ENCODE results near the gene RIPPLY3.
"Not testable (repeated sequence)": the region's sequence is repeated elsewhere in the genome, so short reads cannot be mapped to it uniquely, and the experiment has no call there.

RIPPLY3 gene

DNA sequence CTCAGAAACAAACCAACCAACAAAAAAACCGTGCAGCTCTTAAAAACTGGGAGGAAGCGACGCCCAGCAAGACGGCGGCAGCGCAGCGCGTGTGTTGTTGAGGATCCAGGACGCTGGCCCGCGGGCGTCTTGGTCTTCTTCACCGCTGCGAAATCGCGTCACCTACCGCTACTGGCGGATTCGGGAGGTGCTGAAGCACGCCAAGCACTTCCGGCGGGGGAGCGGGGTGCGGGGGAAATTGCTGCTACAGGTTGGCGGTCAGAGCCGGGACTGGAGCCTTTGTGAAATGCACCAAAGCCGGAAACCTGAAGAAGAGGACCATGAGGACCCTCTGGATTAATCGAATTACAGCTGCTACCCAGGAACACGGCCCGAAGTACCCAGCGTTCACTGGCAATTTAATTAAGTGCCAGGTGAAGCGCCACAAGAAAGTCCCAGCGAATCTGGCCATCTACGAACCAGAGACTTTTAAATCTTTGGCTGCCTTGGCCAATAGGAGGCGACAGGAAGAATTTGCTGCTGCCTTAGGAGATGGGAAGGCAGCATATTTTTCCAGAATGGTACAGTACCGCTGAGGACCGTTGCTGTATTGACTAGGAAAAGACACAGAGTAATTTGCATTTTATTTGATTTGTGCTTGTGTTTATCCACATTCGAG, 11.9 kb upstream of the RIPPLY3 start:
- no peak for FAIRE-seq
- TF ChIP-seq, protein P1, sequence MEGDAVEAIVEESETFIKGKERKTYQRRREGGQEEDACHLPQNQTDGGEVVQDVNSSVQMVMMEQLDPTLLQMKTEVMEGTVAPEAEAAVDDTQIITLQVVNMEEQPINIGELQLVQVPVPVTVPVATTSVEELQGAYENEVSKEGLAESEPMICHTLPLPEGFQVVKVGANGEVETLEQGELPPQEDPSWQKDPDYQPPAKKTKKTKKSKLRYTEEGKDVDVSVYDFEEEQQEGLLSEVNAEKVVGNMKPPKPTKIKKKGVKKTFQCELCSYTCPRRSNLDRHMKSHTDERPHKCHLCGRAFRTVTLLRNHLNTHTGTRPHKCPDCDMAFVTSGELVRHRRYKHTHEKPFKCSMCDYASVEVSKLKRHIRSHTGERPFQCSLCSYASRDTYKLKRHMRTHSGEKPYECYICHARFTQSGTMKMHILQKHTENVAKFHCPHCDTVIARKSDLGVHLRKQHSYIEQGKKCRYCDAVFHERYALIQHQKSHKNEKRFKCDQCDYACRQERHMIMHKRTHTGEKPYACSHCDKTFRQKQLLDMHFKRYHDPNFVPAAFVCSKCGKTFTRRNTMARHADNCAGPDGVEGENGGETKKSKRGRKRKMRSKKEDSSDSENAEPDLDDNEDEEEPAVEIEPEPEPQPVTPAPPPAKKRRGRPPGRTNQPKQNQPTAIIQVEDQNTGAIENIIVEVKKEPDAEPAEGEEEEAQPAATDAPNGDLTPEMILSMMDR (IDR thresholded peaks at IDR 0.05; ENCODE audit: insufficient read depth, missing control alignments) = no peak
- DNase-seq (ENCODE audit: insufficient read length, low spot score) = no peak

DNA sequence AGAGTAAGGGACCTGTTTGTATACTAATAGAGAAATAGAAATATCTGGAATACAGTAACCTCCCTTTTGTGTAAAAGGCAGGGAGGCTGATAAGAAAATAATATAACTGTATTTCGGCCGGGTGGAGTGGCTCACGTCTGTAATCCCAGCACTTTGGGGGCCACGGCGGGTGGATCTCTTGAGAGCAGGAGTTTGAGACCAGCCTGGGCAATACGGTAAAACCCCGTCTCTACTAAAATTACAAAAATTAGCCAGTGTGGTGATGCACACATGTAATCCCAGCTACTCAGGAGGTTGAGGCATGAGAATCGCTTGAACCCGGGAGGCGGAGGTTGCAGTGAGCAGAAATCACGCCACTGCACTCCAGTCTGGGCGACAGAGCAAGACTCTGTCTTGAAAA, 11.2 kb upstream of the RIPPLY3 start:
- not testable (repeated sequence) for DNase-seq (ENCODE audit: insufficient read length, low spot score); FAIRE-seq

DNA sequence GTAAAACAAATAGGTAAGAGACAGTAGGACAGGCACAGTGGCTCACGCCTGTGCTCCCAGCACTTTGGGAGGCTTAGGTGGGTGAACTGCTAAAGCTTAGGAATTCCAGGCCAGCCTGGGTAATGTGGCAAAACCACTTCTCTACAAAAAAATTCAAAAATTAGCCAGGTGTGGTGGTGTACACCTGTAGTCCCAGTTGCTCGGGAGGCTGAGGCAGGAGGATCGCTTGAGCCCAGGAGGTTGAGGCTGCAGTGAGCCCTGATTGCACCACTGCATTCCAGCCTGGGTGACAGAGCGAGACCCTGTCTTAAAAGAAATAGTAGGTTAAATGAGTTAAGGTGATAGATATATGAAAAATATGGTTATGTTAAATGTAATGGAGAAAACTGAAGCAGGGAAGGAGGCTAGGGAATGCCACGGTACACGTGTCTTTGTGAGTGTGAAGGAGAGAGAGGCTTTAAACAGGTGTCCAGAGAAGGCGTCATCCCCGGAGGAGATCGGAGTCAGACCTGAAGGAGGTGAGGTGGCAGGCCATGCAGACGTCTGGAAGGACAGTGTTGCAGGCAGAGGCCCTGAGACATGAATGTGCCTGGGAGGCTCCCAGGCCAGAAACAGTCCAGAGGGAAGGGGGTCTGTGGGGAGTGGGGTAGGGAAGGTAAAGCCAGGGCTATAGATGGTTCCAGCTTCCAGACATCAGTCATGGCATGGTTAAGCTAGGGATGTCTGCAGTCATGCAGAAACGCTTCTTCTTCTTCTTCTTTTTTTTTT, 7.2 kb upstream of the RIPPLY3 start:
- FAIRE-seq (no peak), DNase-seq (ENCODE audit: insufficient read length, low spot score) (no peak)
- TF ChIP-seq, protein P1 (IDR thresholded peaks at IDR 0.05; ENCODE audit: insufficient read depth, missing control alignments) = no peak

DNA sequence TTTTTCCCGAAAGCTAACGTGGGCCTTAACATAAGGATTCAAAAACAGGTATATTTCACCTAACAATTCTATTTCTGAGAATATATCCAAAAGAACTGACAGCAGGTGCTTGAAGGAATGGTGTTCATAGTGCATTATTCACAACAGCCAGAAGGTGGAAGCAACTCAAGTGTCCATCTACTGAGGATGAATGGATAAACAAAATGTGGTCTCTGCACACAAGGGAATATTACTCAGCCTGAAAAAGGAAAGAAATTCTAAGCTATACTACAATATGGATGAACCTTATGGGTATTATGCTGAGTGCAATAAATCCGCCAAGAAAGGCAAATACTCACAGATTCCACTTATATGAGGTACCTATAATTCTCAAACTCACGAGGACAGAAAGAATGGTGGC, 6.1 kb upstream of the RIPPLY3 start:
- DNase-seq (ENCODE audit: insufficient read length, low spot score) (no peak), FAIRE-seq (no peak)
- TF ChIP-seq, protein P1 (IDR thresholded peaks at IDR 0.05; ENCODE audit: insufficient read depth, missing control alignments) = peak; percentile 8

DNA sequence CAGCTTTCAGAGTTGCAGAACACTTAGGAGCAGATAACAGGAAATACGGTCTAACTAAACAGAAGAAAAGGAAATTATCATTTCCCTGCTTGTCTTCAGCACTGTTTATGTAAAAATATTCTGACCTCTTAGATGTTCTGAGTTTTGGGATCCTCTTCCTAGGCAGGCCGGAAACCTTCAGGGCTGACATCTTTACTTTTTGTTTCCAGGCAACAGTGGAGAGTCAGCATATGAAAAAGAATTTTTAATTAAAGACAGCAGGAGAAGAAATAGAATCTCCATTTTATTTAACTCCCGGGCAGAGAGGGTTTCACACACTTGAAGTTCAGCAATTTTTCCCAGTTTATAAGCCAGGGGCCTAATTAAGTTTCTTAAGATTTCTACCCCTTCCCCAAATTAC, 5.1 kb upstream of the RIPPLY3 start:
- TF ChIP-seq, protein P1 (IDR thresholded peaks at IDR 0.05; ENCODE audit: insufficient read depth, missing control alignments) = no peak
- FAIRE-seq = no peak
- DNase-seq (ENCODE audit: insufficient read length, low spot score) = no peak

DNA sequence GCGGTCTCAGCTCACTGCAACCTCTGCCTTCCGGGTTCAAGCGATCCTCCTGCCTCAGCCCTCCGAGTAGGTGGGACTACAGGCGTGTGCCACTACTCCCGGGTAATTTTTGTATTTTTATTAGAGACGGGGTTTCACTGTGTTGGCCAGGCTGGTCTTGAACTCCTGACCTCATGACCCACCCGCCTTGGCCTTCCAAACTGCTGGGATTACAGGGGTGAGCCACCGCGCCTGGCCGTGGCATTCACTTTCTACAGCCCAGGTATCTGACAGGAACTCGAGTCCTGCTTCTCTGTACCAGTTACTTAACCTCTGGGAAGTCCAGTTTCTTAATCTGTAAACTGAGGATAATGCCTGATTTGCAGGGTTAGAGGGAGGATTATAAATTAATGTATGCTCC, 3.7 kb upstream of the RIPPLY3 start:
- not testable (repeated sequence) for FAIRE-seq; DNase-seq (ENCODE audit: insufficient read length, low spot score)

DNA sequence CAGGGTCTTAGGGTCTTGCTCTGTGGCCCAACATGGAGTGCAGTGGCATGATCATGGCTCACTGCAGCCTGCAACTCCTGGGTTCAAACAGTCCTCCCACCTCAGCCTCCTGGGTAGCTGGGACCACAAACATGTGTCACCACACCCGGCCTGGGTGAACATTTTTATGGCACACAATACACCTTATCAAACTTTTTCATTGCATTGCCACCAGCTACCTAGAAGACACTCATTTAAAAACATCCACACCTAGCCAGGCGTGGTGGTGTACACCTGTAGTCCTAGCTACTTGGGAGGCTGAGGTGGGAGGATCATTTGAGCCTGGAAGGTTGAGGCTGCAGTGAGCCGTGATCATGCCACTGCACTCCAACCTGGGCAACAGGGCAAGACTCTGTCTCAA, 2.6 kb upstream of the RIPPLY3 start:
- not testable (repeated sequence) for FAIRE-seq; DNase-seq (ENCODE audit: insufficient read length, low spot score)

DNA sequence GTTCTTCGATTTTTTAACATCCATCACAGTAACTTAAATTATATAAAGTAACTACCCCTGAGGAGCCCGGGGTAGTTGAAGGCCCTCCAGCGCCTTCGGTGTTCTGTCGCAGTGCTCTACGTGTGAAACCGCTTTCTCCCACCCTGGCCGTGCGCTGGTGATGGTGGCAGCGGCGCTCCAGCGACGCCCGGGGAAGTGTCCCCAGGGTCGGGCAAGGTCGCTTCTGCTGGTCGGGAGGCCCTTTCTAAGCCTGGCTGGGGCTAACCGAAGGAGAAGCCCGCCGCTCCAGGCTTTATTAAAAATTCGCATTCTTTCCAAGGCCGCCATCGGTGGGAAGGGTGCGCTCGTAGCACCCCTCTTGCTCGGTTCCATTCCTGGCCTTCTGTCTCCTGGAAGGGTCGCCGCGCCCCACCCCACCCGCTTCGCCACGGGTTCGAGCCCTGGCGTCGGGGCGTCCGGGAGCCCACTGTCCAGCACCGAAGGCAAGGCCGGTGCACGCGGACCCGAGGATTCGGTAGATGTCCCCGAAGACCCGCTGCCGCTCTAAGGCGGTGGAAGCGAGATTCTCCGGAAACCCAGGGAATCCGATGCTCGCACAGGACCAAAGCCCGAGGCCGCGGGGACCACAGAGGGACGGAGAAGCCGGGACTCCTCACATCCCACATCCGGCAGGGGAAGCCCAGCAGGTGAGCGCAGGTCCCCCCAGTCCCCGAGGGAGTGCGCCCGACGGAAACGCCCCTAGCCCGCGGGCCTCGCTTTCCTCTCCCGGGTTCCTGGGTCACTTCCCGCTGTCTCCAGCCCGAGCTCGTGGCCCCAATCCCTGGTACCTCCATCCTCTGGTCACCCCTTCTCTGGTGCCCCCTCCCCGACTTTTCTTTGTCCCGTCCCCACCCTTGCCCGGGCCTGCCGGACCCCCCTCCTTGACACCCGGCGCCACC, 685 bp upstream of the RIPPLY3 start:
- FAIRE-seq = no peak
- TF ChIP-seq, protein P1 (IDR thresholded peaks at IDR 0.05; ENCODE audit: insufficient read depth, missing control alignments) = no peak
- DNase-seq (ENCODE audit: insufficient read length, low spot score) = no peak
